Lung (tissue), 16 donors: ENCODE measurements around the gene KRTAP23-1. TPM values are rescaled to one million over a fixed set of nuclear protein-coding genes. Genes with fewer than 3 reads are reported as not detected.

Experiments
- ATAC-seq: fragments of 200-7000 bp; cut with Tn5 transposase; one replicate; pipeline ENCODE4 v1.9.1; 2020; ENCODE audit warnings: moderate number of reproducible peaks; ENCODE audit not compliant: insufficient read depth, low FRiP score
- DNase-seq, 3 donors: peaks; one replicate each; pipeline ENCODE4 v3.0.0-alpha.2; 2013 to 2017
- H3K27ac ChIP-seq, 2 donors: one replicate each; pipeline ENCODE4 v1.5.1; 2013; ENCODE audit warnings: mild to moderate bottlenecking in 2 of 2, moderate library complexity in 2 of 2, control low read depth in 1 of 2, inconsistent platforms in 1 of 2, low read depth in 1 of 2, low read length in 1 of 2
- H3K27me3 ChIP-seq, 3 donors: one replicate each; pipeline ENCODE4 v1.5.1; 2013; ENCODE audit warnings: low read length in 2 of 3; ENCODE audit not compliant: control insufficient read depth in 3 of 3, insufficient read depth in 3 of 3
- H3K36me3 ChIP-seq, 4 donors: one replicate each; pipeline ENCODE4 v1.5.1; 2013; ENCODE audit warnings: low read length in 4 of 4, mild to moderate bottlenecking in 1 of 4, moderate library complexity in 1 of 4; ENCODE audit not compliant: control insufficient read depth in 4 of 4, insufficient read depth in 4 of 4
- H3K4me1 ChIP-seq, 5 donors: one replicate each; pipeline ENCODE4 v1.5.1; 2013; ENCODE audit warnings: low read length in 5 of 5, mild to moderate bottlenecking in 2 of 5, moderate library complexity in 1 of 5; ENCODE audit not compliant: control insufficient read depth in 5 of 5, insufficient read depth in 5 of 5
- H3K4me3 ChIP-seq: one replicate; pipeline ENCODE4 v1.5.1; 2013; ENCODE audit warnings: mild to moderate bottlenecking, control low read depth, moderate library complexity
- H3K9ac ChIP-seq, 2 donors: one replicate each; pipeline ENCODE4 v1.5.1; 2013; ENCODE audit warnings: low read length in 2 of 2, control low read depth in 1 of 2; ENCODE audit not compliant: insufficient read depth in 1 of 2
- H3K9me3 ChIP-seq, 4 donors: one replicate each; pipeline ENCODE4 v1.5.1; 2013; ENCODE audit warnings: low read length in 3 of 4, mild to moderate bottlenecking in 1 of 4, moderate library complexity in 1 of 4; ENCODE audit not compliant: control insufficient read depth in 4 of 4, insufficient read depth in 3 of 4
- WGBS, 2 donors: extraction: QIAGEN DNeasy Blood & Tissue Kit; methylation state at CpG; one replicate each; pipeline ENCODE4 v1.1.7; 2013; 5-methylcytosine and 5-hydroxymethylcytosine counted together
- long read RNA-seq, 5 donors: transcript quantifications; one replicate each; lab custom pipeline, GENCODE V29; 2026
- polyA plus RNA-seq, 2 donors: library from polyadenylated mRNA; stranded (reverse); fragments of 200-250 nt; gene quantifications; one replicate each; pipeline ENCODE4 v1.2.1, GENCODE V29; 2013
- total RNA-seq, 2 donors: library from RNA; depleted of rRNA in 1 of 2; stranded (reverse); fragments of >200 nt in 1 of 2; gene quantifications; one replicate each; pipeline ENCODE4 v1.2.1, GENCODE V29; 2014 to 2021
- TF ChIP-seq, protein P1 (sequence below): IDR thresholded peaks from 2 replicates; pipeline ENCODE4 v1.5.1; 2012; ENCODE audit warnings: mild to moderate bottlenecking; ENCODE audit errors: control extremely low read depth, extremely low read depth
- donor health status: control.
- donor health status: control.
- donor health status: Bipolar disorder and iron deficiency.
- donor health status: healthy.
- donor health status: DM: yes; HTN: yes; CAD: no.

Gene KRTAP23-1, protein sequence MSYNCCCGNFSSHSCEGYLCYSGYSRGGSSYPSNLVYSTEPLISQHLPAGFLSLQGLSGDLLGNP
- total RNA-seq = not detected
- not detected for polyA plus RNA-seq
- long read RNA-seq, donor 1 = 0 reads
- long read RNA-seq, donor 2 = 0 reads
- long read RNA-seq, donor 3 = 0 reads
- long read RNA-seq, donor 4 = 0 reads
- long read RNA-seq, donor 5 = 0 reads

DNA sequence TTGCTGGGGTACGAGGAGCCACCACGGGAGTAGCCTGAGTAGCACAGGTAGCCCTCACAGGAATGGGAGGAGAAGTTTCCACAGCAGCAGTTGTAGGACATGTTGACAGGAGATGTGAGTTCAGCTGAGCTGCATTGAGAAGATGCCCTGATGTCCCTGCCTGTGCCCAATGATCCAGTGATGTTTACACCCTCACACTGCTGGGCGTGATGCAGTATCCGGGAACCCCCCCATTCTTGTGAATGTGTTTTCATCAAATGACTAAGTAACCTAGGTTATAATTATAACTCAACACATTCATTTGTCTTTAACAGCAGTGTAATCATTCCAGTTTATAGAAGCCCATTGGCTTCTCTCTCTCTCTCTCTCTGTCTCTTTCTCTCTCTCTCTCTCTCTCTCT lies at the start of gene KRTAP23-1:
KRTAP23-1 (minus strand) TSS at position 101 of the 400 bp plus-strand sequence; CDS start at position 101, 0 bp downstream.
- no peaks in the 10 kb centered on the region for H3K36me3 ChIP-seq
- DNase-seq = no peak
- H3K27ac ChIP-seq = no peak within 1 kb of the TSS
- H3K9me3 ChIP-seq = no peaks in the 10 kb centered on the region
- 86 to 88% methylated on average over 4 of the region's 4 CpGs for WGBS, 2 donors
- H3K9ac ChIP-seq = no peak within 1 kb of the TSS
- no peak for ATAC-seq
- no peaks in the 10 kb centered on the region for H3K27me3 ChIP-seq
- H3K4me3 ChIP-seq = no peak within 1 kb of the TSS
- TF ChIP-seq, protein P1, sequence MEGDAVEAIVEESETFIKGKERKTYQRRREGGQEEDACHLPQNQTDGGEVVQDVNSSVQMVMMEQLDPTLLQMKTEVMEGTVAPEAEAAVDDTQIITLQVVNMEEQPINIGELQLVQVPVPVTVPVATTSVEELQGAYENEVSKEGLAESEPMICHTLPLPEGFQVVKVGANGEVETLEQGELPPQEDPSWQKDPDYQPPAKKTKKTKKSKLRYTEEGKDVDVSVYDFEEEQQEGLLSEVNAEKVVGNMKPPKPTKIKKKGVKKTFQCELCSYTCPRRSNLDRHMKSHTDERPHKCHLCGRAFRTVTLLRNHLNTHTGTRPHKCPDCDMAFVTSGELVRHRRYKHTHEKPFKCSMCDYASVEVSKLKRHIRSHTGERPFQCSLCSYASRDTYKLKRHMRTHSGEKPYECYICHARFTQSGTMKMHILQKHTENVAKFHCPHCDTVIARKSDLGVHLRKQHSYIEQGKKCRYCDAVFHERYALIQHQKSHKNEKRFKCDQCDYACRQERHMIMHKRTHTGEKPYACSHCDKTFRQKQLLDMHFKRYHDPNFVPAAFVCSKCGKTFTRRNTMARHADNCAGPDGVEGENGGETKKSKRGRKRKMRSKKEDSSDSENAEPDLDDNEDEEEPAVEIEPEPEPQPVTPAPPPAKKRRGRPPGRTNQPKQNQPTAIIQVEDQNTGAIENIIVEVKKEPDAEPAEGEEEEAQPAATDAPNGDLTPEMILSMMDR = no peak
- H3K4me1 ChIP-seq = peaks cover 0 to 7% (median 0%) of the 10 kb centered on the region in 5 donors

DNA sequence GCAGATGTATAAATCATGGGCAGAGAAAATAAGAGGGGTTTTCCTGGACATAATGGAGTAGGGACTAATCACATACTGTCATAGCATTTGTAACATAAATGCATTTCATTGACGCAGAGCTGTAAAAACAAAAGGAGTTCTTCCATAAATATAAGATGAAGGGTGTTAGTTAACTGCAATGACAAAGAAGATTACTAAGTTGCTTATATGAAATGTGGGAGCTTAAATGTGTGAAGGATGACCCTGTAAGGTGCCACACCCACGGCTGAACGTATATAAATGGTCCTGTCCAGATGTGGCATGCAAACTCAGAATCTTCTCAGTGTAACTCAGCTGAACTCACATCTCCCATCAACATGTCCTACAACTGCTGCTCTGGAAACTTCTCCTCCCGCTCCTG lies 47.3 kb upstream of the KRTAP23-1 start, which contains the start of gene KRTAP13-1:
KRTAP13-1 (plus strand) TSS at position 301 of the 400 bp plus-strand sequence; CDS start at position 357, 56 bp downstream.
- no peak within 1 kb of the TSS for H3K4me3 ChIP-seq
- H3K36me3 ChIP-seq = no peaks in the 10 kb centered on the region
- 81 to 86% methylated on average over 4 of the region's 4 CpGs for WGBS, 2 donors
- TF ChIP-seq, protein P1 = no peak
- H3K4me1 ChIP-seq = peaks cover 0 to 4% (median 0%) of the 10 kb centered on the region in 5 donors
- H3K27me3 ChIP-seq = no peaks in the 10 kb centered on the region
- DNase-seq = no peak
- H3K27ac ChIP-seq = no peak within 1 kb of the TSS
- no peak for ATAC-seq
- H3K9me3 ChIP-seq = peaks cover 0 to under 1% (median under 1%) of the 10 kb centered on the region in 4 donors
- H3K9ac ChIP-seq = no peak within 1 kb of the TSS

DNA sequence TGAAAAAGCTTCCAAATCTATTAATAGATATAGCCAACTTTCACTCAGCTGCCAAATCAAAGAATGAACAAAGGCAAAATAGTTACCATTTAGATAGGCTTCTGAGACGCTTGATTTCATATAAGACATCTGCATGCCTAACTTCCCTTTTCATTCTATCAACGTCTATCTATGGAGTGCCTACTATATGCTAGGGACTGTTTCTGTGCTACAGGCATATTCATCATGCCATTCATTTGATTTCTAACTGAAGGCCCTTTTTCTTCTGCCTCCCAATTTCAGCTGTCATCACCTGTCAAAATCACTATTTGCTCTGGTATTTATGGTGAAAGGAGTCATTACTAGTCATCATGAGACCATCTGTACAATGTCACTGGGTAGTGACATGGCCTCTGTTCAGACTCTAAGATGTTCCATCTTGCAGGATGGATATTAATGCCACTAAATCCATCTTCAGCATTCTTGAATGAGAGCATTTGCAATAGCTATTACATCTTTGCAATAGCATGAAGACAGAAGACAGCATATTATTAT lies 43.2 kb upstream of the KRTAP23-1 start:
- TF ChIP-seq, protein P1 = no peak
- 60 to 72% methylated on average over 2 of the region's 2 CpGs for WGBS, 2 donors
- H3K9me3 ChIP-seq = peaks cover 0 to 6% (median 4%) of the 10 kb centered on the region in 4 donors
- no peak for DNase-seq
- no peak overlapping the region for H3K9ac ChIP-seq
- no peak overlapping the region for H3K4me3 ChIP-seq
- H3K4me1 ChIP-seq = peaks cover 0 to 2% (median 0%) of the 10 kb centered on the region in 5 donors
- H3K36me3 ChIP-seq = no peaks in the 10 kb centered on the region
- no peaks in the 10 kb centered on the region for H3K27me3 ChIP-seq
- no peak for ATAC-seq
- no peak overlapping the region for H3K27ac ChIP-seq
